GM12872 (cell line): Measurements from ENCODE around the gene EHMT2.

Experiments used
- CTCF ChIP-seq: IDR thresholded peaks from 3 replicates; pipeline ENCODE4 v1.5.1; 2011; ENCODE audit warnings: low read depth, mild to moderate bottlenecking, low read length, moderate library complexity; ENCODE audit not compliant: insufficient read depth

The EHMT2 gene

GRCh38 chr6:31842053-31842452 is 55.4 kb downstream of the EHMT2 start:
- TF ChIP-seq CTCF: no peak

GRCh38 chr6:31838968-31839367 is 58.5 kb downstream of the EHMT2 start:
- TF ChIP-seq CTCF: no peak

- no peak for TF ChIP-seq CTCF
Observed at GRCh38 chr6:31837369-31838113, 60.0 kb downstream of the EHMT2 start.

GRCh38 chr6:31836474-31837368 is 60.8 kb downstream of the EHMT2 start:
- TF ChIP-seq CTCF: peak; percentile 9; the same call in 1 of the 3 replicates

GRCh38 chr6:31836047-31836473 is 61.4 kb downstream of the EHMT2 start:
- TF ChIP-seq CTCF: no peak

GRCh38 chr6:31834367-31835250 is 62.9 kb downstream of the EHMT2 start:
- no peak for TF ChIP-seq CTCF
